IPS-18a (cell line): ENCODE measurements around the gene RNASET2.

Source experiments
- H3K27ac ChIP-seq: one replicate; pipeline ENCODE4 v1.5.1; 2013; ENCODE audit warnings: low read length
- H3K27me3 ChIP-seq: one replicate; pipeline ENCODE4 v1.6.1; 2013; ENCODE audit warnings: mild to moderate bottlenecking, low read length; ENCODE audit not compliant: control insufficient read depth, insufficient read depth
- H3K36me3 ChIP-seq: one replicate; pipeline ENCODE4 v1.6.1; 2013; ENCODE audit warnings: low read depth, low read length; ENCODE audit not compliant: control insufficient read depth
- H3K4me1 ChIP-seq: one replicate; pipeline ENCODE4 v1.6.1; 2013; ENCODE audit warnings: low read depth, low read length; ENCODE audit not compliant: control insufficient read depth
- H3K4me3 ChIP-seq: one replicate; pipeline ENCODE4 v1.5.1; 2013; ENCODE audit warnings: low read length
- H3K9ac ChIP-seq: one replicate; pipeline ENCODE4 v1.6.1; 2013; ENCODE audit warnings: mild to moderate bottlenecking, low read length, moderate library complexity
- H3K9me3 ChIP-seq: one replicate; pipeline ENCODE4 v1.6.1; 2013; ENCODE audit warnings: low read depth, low read length; ENCODE audit not compliant: control insufficient read depth

RNASET2 gene

GRCh38 chr6:166960609-166960978, 4.2 kb upstream of the RNASET2 start:
- peaks cover 7% of the 10 kb centered on the region for H3K4me1 ChIP-seq
- H3K4me3 ChIP-seq: no peak overlapping the region
- H3K9ac ChIP-seq: no peak overlapping the region
- H3K9me3 ChIP-seq: peaks cover 15% of the 10 kb centered on the region
- no peak overlapping the region for H3K27ac ChIP-seq
- no peaks in the 10 kb centered on the region for H3K36me3 ChIP-seq
- H3K27me3 ChIP-seq: peaks cover 12% of the 10 kb centered on the region

GRCh38 chr6:166959911-166960608, 3.7 kb upstream of the RNASET2 start:
- peaks cover 7% of the 10 kb centered on the region for H3K4me1 ChIP-seq
- no peaks in the 10 kb centered on the region for H3K36me3 ChIP-seq
- H3K27me3 ChIP-seq: peaks cover 17% of the 10 kb centered on the region
- no peak overlapping the region for H3K9ac ChIP-seq
- peaks cover 13% of the 10 kb centered on the region for H3K9me3 ChIP-seq
- no peak overlapping the region for H3K4me3 ChIP-seq
- no peak overlapping the region for H3K27ac ChIP-seq

GRCh38 chr6:166958926-166959861, 2.8 kb upstream of the RNASET2 start:
- Histone ChIP-seq H3K4me3 (no peak overlapping the region), H3K27ac (no peak overlapping the region), H3K9ac (no peak overlapping the region)

GRCh38 chr6:166957805-166958076, 1.4 kb upstream of the RNASET2 start:
- H3K27me3 ChIP-seq: peaks cover 20% of the 10 kb centered on the region
- no peaks in the 10 kb centered on the region for H3K36me3 ChIP-seq
- no peak overlapping the region for H3K9ac ChIP-seq
- H3K9me3 ChIP-seq: no peaks in the 10 kb centered on the region
- H3K4me3 ChIP-seq: no peak overlapping the region
- peaks cover 7% of the 10 kb centered on the region for H3K4me1 ChIP-seq
- H3K27ac ChIP-seq: no peak overlapping the region

More at GRCh38 chr6:166958926-166959861, 2.8 kb upstream of the RNASET2 start:
- H3K9me3 ChIP-seq: peaks cover 7% of the 10 kb centered on the region
- peaks cover 7% of the 10 kb centered on the region for H3K4me1 ChIP-seq
- H3K36me3 ChIP-seq: no peaks in the 10 kb centered on the region
- peaks cover 20% of the 10 kb centered on the region for H3K27me3 ChIP-seq

- Histone ChIP-seq H3K4me3 (peak overlapping the region; percentile 73), H3K36me3 (no peaks in the 10 kb centered on the region), H3K27ac (no peak overlapping the region), H3K27me3 (peaks cover 20% of the 10 kb centered on the region), H3K4me1 (peaks cover 7% of the 10 kb centered on the region), H3K9ac (no peak overlapping the region), H3K9me3 (no peaks in the 10 kb centered on the region)
Observed at GRCh38 chr6:166957087-166957804, 896 bp upstream of the RNASET2 start.

- H3K27me3 ChIP-seq: peaks cover 20% of the 10 kb centered on the region
- peak overlapping the region; percentile 73 for H3K4me3 ChIP-seq
- H3K4me1 ChIP-seq: peaks cover 7% of the 10 kb centered on the region
- H3K36me3 ChIP-seq: no peaks in the 10 kb centered on the region
- no peak overlapping the region for H3K27ac ChIP-seq
- H3K9me3 ChIP-seq: no peaks in the 10 kb centered on the region
- peak overlapping the region; percentile 42 for H3K9ac ChIP-seq
Observed at GRCh38 chr6:166955865-166956443, 396 bp downstream of the RNASET2 start.

GRCh38 chr6:166955121-166955864, 1.1 kb downstream of the RNASET2 start:
- no peaks in the 10 kb centered on the region for H3K9me3 ChIP-seq
- H3K4me1 ChIP-seq: peaks cover 8% of the 10 kb centered on the region

GRCh38 chr6:166954118-166954713, 2.1 kb downstream of the RNASET2 start:
- no peak overlapping the region for H3K4me3 ChIP-seq
- no peaks in the 10 kb centered on the region for H3K9me3 ChIP-seq
- no peak overlapping the region for H3K9ac ChIP-seq
- H3K4me1 ChIP-seq: peaks cover 13% of the 10 kb centered on the region
- no peaks in the 10 kb centered on the region for H3K36me3 ChIP-seq
- peaks cover 20% of the 10 kb centered on the region for H3K27me3 ChIP-seq
- no peak overlapping the region for H3K27ac ChIP-seq

More at GRCh38 chr6:166955121-166955864, 1.1 kb downstream of the RNASET2 start:
- Histone ChIP-seq H3K27me3 (peaks cover 20% of the 10 kb centered on the region), H3K27ac (no peak overlapping the region), H3K36me3 (no peaks in the 10 kb centered on the region), H3K9ac (peak overlapping the region; percentile 42), H3K4me3 (peak overlapping the region; percentile 73)

- Histone ChIP-seq H3K27ac (no peak overlapping the region), H3K4me1 (peaks cover 13% of the 10 kb centered on the region), H3K9ac (no peak overlapping the region), H3K36me3 (no peaks in the 10 kb centered on the region), H3K27me3 (peaks cover 20% of the 10 kb centered on the region), H3K9me3 (no peaks in the 10 kb centered on the region), H3K4me3 (no peak overlapping the region)
Observed at GRCh38 chr6:166952567-166953486, 3.5 kb downstream of the RNASET2 start.

- no peaks in the 10 kb centered on the region for H3K36me3 ChIP-seq
- no peak overlapping the region for H3K27ac ChIP-seq
- no peak overlapping the region for H3K9ac ChIP-seq
- peaks cover 13% of the 10 kb centered on the region for H3K27me3 ChIP-seq
- no peak overlapping the region for H3K4me3 ChIP-seq
- H3K4me1 ChIP-seq: peaks cover 8% of the 10 kb centered on the region
- H3K9me3 ChIP-seq: no peaks in the 10 kb centered on the region
Observed at GRCh38 chr6:166952121-166952520, 4.2 kb downstream of the RNASET2 start.
